ENCODE results near the gene LMO7.
"Not testable (repeated sequence)": the region's sequence is repeated elsewhere in the genome, so short reads cannot be mapped to it uniquely, and the experiment has no call there.

The LMO7 gene

GRCh38 chr13:75771818-75772217 is 135.7 kb downstream of the LMO7 start:
- no peak for DNase-seq (ENCODE audit: low read depth)

GRCh38 chr13:75774176-75774575 is 138.0 kb downstream of the LMO7 start:
- no peak for DNase-seq (ENCODE audit: low read depth)

GRCh38 chr13:75776550-75776949 is 140.4 kb downstream of the LMO7 start:
- DNase-seq (ENCODE audit: low read depth), result no peak

- no peak for DNase-seq (ENCODE audit: low read depth)
Observed at GRCh38 chr13:75779393-75779792, 143.3 kb downstream of the LMO7 start.

GRCh38 chr13:75780103-75780502 is 144.0 kb downstream of the LMO7 start:
- DNase-seq (ENCODE audit: low read depth), result not testable (repeated sequence)

GRCh38 chr13:75782985-75783384 is 146.9 kb downstream of the LMO7 start:
- no peak for DNase-seq (ENCODE audit: low read depth)

- DNase-seq (ENCODE audit: low read depth), result no peak
Observed at GRCh38 chr13:75784003-75784402, 147.9 kb downstream of the LMO7 start.

GRCh38 chr13:75785130-75785529 is 149.0 kb downstream of the LMO7 start:
- no peak for DNase-seq (ENCODE audit: low read depth)

GRCh38 chr13:75787249-75787928 is 151.3 kb downstream of the LMO7 start:
- no peak for DNase-seq (ENCODE audit: low read depth)

GRCh38 chr13:75788481-75788981 is 152.4 kb downstream of the LMO7 start:
- no peak for DNase-seq (ENCODE audit: low read depth)

GRCh38 chr13:75789451-75790197 is 153.5 kb downstream of the LMO7 start:
- DNase-seq (ENCODE audit: low read depth), result no peak

- no peak for DNase-seq (ENCODE audit: low read depth)
Observed at GRCh38 chr13:75790198-75790970, 154.3 kb downstream of the LMO7 start.

GRCh38 chr13:75792526-75793187 is 156.5 kb downstream of the LMO7 start:
- no peak for DNase-seq (ENCODE audit: low read depth)

- DNase-seq (ENCODE audit: low read depth), result not testable (repeated sequence)
Observed at GRCh38 chr13:75793188-75793567, 157.0 kb downstream of the LMO7 start.

GRCh38 chr13:75794663-75795062 is 158.5 kb downstream of the LMO7 start:
- no peak for DNase-seq (ENCODE audit: low read depth)

- DNase-seq (ENCODE audit: low read depth), result no peak
Observed at GRCh38 chr13:75795274-75795673, 159.1 kb downstream of the LMO7 start.

GRCh38 chr13:75796825-75797224 is 160.7 kb downstream of the LMO7 start:
- no peak for DNase-seq (ENCODE audit: low read depth)

- DNase-seq (ENCODE audit: low read depth), result no peak
Observed at GRCh38 chr13:75797239-75797638, 161.1 kb downstream of the LMO7 start.

GRCh38 chr13:75797719-75798118 is 161.6 kb downstream of the LMO7 start:
- no peak for DNase-seq (ENCODE audit: low read depth)

GRCh38 chr13:75798353-75799255 is 162.5 kb downstream of the LMO7 start:
- no peak for DNase-seq (ENCODE audit: low read depth)

GRCh38 chr13:75800545-75800944 is 164.4 kb downstream of the LMO7 start:
- no peak for DNase-seq (ENCODE audit: low read depth)

Measured in activated T-cell treated with anti-CD3 and anti-CD28 coated beads for 48 hours (primary cell).